Ammon's horn (tissue), 1 donor: Measurements from ENCODE around the gene TENM4.

ENCODE experiments used
- DNase-seq: peaks from one replicate; pipeline ENCODE4 v3.0.0-alpha.2; 2016; ENCODE audit warnings: low spot score

The TENM4 gene

DNA sequence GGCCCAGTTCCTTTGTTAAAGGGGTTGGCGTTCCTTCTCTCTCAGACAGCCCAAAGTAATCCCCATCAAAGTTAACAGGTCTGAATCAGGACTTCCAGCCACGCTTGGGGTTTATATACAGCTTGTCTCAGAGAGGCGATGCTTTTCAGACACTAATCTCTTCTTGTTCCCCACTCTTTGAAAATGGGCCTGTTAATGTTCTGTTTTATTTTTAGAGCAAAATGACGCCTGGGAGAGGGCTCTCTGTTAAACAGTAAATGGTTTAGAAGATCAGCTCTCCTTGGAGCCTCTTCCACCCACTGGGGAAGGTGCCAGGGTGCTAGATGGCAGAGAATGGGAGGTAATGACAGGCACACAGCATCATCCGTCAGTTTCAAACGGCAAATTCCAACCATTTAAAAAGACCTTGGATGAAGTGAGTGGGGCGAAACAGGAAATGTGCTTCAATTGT, 630.2 kb downstream of the TENM4 start:
- DNase-seq: no peak

- no peak for DNase-seq
These were observed 630.8 kb downstream of the TENM4 start for GRCh38 chr11:78809931-78810541.

DNA sequence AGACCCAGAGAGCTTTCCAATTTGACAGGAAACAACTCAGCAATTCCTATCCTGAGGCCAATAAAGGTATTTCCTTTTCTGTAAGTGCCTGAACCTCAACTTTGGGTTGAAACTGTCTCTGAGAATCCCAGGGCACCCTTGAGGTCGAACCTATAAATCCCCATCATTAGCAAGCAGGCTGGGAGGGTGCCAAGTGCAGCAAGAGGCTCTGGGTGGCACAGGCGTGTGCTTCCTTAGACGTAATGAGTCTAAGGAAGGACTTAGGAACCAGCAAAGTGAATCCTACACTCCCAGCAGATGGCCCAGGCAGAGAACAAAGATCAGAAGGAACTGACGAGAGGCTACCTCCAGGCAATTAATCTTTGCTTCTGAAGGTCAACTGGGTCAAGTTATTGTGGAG, 631.9 kb downstream of the TENM4 start:
- no peak for DNase-seq

- DNase-seq: no peak
These were observed 633.5 kb downstream of the TENM4 start for GRCh38 chr11:78807351-78807750.

DNA sequence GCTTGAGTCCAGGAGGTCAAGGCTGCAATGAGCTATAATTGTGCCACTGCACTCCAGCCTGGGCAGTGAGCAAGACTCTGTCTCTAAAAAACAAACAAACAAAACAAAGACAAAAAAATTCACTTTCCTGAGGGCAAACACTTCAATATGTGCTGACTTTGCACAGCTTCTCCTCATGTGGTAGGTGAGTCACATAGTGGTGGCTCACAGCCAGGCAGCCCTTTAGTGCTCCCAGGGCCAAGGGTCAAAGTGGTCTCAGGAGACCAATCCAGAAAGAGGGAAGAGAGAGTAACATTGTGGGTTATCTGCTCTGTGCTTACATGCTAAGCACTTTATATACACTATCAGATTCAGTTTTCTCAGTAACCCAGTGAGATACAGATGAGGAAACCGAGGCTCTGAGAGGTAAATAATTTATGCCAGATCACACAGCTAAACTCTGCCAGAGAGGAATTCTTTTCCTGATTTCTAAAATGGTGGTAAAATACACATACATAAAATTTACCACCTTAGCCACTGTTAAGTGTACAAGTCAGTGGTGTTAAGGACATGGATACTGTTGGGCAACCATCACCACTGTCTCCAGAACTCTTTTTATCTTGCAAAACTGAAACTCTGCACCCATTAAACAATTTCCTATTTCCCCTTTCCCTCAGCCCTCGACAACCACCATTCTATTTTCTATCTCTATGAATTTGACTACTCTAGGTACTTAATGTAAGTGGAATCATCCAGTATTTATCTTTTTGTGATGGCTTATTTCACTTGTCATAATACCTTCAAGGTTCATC, 634.4 kb downstream of the TENM4 start:
- no peak for DNase-seq

DNA sequence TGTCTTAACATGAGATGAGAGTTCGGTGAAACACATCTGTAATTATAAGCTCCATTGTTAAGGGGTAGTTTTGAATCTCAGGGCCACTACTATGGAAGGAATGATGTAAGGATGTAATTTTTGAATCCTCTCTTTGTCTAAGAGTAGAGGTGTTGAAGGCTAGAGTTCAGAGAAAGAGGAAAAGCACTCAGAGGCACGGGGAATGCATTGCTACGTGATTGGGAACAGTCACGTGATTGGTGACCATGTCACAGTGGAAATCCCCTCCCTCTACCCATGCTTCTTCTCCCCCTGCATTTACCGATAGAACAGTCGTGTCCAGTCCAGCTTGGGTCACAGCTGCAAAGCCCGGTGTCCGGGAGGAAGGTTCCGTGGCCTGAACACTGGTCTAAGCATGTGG, 635.8 kb downstream of the TENM4 start:
- DNase-seq: no peak

DNA sequence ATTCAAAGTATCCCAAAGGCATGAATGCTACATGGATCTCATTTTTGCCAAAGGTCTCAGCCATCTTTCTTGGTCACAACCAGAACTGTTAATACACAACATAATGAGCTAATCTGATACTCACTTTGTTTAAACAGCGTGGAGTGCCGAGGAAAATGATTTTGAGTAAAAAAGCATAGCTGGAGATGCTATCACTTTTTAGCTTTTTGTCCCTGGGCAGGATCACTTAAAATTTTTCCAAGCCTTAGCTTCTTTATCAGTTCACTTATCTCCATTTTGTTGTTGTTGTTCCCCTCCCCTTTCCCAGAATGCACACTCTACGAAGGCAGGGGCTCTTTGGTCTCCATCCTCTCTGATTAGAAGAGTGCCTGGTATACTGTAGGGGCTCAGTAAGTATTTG, 636.8 kb downstream of the TENM4 start:
- DNase-seq: no peak

DNA sequence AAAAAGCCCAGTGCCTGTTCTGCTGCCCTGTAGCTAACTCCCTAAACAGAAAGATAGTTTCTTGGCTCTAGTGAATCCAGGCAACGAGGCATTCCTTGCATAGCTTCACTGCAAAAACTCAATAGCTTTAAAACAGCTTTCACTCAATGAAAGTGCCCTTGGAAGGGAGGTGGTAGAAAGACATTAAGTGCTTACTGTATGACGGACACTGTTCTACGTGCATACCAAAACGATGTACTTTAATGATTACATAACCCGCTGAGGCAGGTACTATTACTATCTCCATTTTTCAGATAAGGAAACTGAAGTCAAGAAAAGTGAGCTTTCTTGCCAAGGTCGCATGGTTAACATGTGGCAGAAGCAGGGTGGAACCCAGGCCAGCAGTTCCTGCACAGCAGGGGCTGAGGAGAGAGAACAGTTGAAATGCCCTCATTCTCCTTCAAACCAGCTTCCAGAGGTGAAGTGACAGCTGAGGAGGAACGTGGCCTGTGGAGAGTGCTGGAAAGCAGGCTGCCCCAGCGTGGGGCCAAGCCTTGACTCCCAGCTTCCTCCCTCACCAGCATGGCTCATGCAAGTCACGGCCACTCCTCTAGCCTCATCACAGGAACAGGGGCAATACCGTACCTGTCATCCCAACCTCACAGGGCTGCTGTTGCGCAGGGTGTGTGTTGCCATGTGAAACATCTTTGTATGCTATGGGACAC, 638.6 kb downstream of the TENM4 start:
- no peak for DNase-seq

DNA sequence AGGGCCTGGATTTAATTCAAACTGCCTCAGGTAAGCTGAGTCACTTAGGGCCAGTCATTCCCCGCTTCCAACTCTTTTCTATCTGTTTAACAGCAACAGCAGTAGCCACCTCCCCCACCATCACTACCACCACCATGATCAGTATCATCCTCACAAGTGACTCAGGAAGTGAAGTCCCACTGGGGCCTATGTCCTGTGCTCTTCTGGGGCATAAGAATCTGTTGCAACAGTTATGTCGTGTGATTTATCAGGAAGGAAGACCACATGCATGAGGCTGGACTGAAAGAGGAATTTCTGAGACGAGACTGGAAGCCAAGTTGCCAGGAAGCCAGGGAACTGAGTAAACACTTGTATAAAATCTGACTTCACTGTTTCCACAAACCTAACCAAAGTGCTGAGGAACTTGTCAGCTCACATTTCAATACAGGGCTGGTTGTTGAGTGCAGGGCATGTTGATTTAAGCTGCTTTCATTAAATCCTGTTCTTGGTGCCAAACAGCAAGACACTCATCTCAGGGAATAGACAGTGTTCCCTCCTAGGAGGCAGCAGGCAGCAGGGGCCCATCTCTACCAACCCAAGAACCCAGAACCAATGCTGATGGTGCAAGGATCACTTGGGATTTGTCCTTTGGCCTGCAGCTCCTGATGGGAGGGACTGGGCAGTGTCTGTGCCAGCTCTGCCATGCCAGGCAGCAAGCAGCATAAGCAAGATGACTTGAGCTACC, 639.5 kb downstream of the TENM4 start:
- DNase-seq: peak; percentile 57

- no peak for DNase-seq
These were observed 640.1 kb downstream of the TENM4 start for GRCh38 chr11:78800756-78801155.

DNA sequence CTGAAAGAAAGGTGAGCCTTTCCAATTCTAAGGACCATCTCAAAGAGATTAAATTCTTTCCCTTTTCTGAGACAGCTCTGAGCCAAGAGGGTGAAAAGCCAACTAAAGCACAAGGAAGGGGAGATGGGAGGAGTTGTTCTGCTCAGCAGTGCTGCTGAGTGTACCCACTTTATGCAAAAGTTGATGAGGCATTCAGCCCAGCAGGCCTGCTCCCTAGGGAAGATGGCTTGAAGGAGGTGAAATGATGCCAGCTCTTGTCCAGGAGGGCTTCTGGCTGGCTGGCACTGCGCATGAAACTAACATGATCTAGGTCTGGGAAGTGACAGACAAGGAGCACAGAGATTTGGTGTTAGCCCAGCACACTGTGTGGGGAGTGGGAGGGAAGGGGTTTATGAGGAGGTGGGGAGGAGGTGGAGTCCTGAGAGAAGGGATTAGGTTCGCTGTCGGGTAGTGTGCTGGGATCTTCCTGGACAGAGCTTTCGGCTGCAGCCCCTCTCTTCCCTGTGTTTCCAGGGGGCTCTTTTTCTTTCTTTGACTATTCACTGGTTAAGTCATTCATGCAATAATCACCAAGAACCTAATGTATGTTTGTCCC, 640.6 kb downstream of the TENM4 start:
- no peak for DNase-seq

DNA sequence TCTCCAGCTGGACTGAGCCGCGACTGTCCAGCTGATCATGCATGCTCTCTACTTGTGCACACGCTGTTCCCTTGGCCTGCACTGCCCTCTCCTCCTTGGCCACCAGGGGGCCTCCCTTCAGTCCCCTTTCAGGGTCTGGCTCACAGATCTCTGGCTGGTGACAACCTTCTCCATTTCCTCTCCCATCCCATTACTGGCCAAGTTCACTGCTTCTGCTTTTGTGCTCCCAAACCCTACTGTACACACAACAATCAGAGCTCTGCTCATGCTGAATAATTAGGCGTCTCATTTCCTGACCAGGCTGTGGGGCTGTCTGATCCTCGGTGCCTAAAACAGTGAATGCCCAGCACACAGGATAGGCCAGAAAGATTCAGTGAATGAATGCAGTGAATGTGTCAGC, 642.2 kb downstream of the TENM4 start:
- DNase-seq: peak; percentile 86

GRCh38 chr11:78797559-78797958, 643.3 kb downstream of the TENM4 start:
- DNase-seq: no peak

DNA sequence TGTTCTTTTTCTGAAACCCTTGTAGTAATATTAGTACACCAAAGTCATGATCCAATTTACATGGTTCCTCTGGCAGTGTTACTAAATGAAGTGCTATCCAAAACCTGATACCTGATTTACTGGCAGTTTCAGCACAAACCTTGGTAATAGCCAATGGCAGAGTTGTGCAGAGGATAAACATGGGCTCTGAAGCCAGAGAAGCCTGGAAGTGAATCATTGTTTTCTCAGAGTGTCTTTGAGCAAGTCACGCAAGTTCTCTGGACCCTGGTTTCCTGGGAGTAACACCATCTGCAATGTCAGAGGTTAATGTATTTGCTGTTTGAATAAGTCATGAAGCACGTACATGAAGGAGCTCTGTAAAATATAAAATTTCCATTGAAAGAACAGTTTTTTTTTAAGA, 643.9 kb downstream of the TENM4 start:
- DNase-seq: no peak

- DNase-seq: no peak
These were observed 645.1 kb downstream of the TENM4 start for GRCh38 chr11:78795621-78796261.

- DNase-seq: no peak
These were observed 648.9 kb downstream of the TENM4 start for GRCh38 chr11:78791964-78792363.

DNA sequence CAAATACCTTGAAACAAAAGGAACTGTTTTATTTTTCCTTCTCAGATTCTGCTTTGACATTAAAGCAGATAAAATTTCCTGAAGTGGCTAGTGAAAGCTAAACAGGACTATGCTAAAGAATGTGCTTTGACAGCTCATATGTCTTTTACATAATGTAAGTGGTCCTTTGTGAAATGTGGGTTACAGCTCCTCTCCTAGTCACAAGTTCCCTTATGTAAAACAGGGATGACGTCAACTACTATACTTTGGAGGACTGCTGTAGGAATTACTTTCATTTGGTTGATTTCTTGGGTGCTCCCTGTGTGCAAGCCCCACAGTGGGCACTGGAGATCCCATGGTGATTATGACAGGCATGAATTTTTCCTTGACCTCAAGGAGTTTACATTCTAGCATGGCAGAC, 649.6 kb downstream of the TENM4 start:
- DNase-seq: no peak

- DNase-seq: no peak
These were observed 650.0 kb downstream of the TENM4 start for GRCh38 chr11:78790784-78791183.

DNA sequence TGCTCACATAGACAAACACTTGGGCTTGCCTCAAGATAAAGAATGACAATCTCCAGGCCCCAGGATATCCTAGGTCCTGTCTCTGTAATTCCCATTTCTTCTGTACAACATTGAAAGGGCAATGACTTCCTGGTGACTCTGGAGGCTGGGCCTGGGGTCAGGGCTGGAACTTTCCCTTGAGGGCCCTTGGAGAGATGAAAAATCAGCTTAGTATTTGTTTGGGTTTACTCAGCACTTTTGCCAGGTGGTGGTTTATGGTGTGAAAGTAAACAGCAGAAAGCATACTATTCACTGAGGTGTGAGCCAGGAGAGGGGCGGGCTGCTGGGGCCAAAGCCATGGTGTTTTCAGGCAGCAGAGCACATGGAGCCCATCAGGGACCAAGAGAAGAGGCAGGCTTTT, 651.5 kb downstream of the TENM4 start:
- no peak for DNase-seq

- no peak for DNase-seq
These were observed 652.3 kb downstream of the TENM4 start for GRCh38 chr11:78788533-78788932.

GRCh38 chr11:78787696-78788095, 653.1 kb downstream of the TENM4 start:
- peak; percentile 36 for DNase-seq

DNA sequence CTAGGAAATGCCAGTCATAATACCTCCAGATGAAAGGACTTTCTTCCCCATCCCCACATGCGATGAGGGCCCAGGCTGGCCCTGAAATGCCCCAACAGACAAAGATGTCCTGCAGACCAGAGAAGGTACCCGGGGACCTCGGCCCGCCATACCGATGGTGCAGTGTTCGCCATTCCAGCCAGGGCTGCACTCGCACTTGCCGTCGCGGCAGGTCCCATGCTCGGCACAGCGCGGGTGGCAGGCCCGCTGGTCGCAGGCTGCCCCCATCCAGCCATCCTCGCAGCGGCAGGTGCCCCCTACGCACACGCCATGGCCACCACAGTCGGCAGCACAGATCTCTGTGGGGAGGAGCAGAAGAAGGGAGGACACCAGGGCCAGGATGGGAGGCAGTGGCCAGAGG, 654.1 kb downstream of the TENM4 start:
- no peak for DNase-seq
